ENCODE results near the gene OOSP1.
"Not testable (repeated sequence)": the region's sequence is repeated elsewhere in the genome, so short reads cannot be mapped to it uniquely, and the experiment has no call there.

The OOSP1 gene, protein sequence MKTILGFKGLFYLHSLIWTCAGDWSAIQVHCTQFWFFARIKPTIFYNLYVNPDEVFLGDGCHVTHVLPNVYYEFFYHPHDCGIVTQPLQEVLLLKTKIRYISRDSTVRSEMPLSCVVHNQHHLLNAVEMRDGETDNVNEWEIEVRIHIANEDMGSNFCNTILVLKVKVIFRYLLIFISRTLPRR

DNA sequence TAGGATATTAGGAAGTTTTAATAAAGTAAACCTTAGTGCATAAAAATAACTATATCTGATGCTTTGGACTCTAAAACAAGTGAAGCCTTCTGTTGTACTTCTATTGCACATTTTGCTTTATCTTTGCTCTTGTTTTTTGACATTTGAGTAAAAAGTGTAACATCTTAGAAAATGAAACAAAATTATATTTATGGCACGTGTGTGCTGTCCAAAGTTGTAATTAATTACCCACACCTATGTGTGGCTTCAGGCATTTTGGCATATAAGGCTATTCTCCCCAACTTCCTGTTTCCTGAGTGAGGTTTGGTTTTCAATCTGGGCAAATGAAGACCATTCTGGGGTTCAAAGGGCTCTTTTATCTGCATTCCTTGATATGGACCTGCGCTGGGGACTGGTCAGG lies at the start of gene OOSP1:
OOSP1 (plus strand) TSS at position 301 of the 400 bp plus-strand sequence; CDS start at position 324, 23 bp downstream.
- DNase-seq (ENCODE audit: low read depth), result no peak

DNA sequence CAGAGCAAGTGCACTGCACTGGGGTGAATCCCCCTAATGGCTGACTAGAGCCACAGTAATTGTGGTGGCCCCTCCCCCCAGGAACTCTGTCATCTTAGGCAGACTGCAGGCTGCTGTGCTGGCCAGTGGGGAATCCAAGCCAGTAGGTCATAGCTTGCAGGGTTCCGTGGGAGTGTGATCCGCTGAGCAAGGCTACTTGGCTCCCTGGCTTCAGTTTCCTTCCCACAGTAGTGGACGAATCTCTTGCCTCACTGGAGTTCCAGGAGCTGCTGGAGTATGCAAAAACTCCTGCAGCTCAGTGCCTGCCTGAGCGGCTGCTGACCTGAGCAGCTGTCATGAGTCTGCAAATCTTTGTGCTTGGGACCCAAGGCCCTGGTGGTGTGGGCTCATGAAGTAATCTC lies 46.5 kb upstream of the OOSP1 start:
- DNase-seq (ENCODE audit: low read depth), result no peak

DNA sequence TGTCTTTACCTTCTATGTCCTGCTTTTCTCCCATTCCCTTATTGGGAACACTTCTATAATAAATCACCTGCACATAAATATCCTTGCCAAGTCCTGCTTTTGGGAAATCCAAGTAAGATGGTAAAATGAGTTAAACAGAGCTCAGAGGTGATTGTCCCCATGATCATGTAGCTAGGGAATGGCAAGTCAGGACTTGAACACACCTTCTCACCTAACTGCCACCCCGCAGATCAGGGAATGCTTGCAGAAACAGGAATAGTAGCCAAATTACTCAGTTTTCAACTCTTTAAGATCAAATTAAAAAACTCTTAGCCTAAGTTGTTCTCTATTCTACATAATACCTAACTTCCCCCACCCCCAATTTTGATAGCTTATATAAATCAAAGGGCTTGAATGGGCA lies 43.6 kb upstream of the OOSP1 start:
- no peak for DNase-seq (ENCODE audit: low read depth)

- no peak for DNase-seq (ENCODE audit: low read depth)
Observed at GRCh38 chr11:59898046-59898445, 40.2 kb upstream of the OOSP1 start.

DNA sequence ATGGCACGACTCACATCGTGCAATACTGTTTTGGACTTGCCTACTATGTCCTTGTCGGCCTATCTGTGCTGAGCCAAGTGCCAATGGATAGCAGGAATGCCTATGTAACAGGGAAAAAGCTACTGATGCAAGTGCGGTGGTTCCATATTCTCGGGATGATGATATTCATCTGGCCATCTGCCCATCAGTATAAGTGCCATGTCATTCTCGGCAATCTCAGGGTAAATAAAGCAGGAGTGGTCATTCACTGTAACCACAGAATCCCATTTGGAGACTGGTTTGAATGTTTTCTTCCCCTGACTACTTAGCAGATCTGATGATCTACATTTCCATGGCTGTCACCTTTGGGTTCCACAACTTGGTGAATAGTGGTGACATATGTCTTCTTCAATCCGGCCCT lies 39.6 kb upstream of the OOSP1 start:
- DNase-seq (ENCODE audit: low read depth), result no peak

GRCh38 chr11:59899532-59899931 lies 38.7 kb upstream of the OOSP1 start:
- DNase-seq (ENCODE audit: low read depth), result no peak

GRCh38 chr11:59900366-59901126 lies 37.7 kb upstream of the OOSP1 start:
- DNase-seq (ENCODE audit: low read depth), result no peak

- DNase-seq (ENCODE audit: low read depth), result no peak
Observed at GRCh38 chr11:59901306-59901705, 36.9 kb upstream of the OOSP1 start.

GRCh38 chr11:59903569-59903968 lies 34.7 kb upstream of the OOSP1 start:
- DNase-seq (ENCODE audit: low read depth), result not testable (repeated sequence)

- no peak for DNase-seq (ENCODE audit: low read depth)
Observed at GRCh38 chr11:59918480-59918879, 19.8 kb upstream of the OOSP1 start.

GRCh38 chr11:59918987-59919589 lies 19.1 kb upstream of the OOSP1 start:
- DNase-seq (ENCODE audit: low read depth), result no peak

DNA sequence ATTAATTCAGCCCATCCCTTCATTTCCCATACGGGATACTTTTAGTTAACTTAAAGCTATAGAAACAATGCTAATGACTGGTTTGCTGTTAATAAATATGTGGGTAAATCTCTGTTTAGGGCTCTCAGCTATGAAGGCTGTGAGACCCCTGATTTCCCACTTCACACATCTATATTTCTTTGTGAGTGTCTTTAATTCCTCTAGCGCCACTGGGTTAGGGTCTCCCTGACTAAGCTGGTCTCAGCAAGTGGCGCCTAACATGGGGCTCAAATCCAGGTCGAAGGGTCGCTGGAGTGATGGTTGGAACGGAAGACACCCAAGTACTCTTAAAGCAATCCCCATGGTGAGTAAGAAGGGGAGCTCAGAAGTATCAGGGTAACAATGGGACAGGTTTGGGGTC lies 14.4 kb upstream of the OOSP1 start:
- no peak for DNase-seq (ENCODE audit: low read depth)

- DNase-seq (ENCODE audit: low read depth), result no peak
Observed at GRCh38 chr11:59931688-59932087, 6.5 kb upstream of the OOSP1 start.

- DNase-seq (ENCODE audit: low read depth), result no peak
Observed at GRCh38 chr11:59938718-59939117, 486 bp downstream of the OOSP1 start.

GRCh38 chr11:59939482-59939881 lies 1.2 kb downstream of the OOSP1 start:
- DNase-seq (ENCODE audit: low read depth), result no peak

DNA sequence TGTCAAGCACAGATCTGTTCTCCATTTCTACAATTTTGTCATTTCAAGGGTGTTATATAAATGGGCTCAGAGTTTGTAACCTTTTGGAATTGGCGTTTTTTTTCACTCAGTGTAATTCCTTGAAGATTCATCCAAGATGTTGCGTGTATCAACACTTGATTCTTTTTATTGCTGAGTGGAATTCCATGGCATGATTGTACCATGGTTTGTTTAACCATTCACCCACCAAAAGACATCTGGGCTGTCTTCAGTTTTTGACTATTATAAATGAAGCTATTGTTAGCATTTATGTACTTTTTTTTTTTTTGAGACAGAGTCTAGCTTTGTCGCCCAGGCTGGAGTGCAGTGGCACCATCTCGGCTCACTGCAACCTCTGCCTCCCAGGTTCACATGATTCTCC lies 2.9 kb downstream of the OOSP1 start:
- no peak for DNase-seq (ENCODE audit: low read depth)

DNA sequence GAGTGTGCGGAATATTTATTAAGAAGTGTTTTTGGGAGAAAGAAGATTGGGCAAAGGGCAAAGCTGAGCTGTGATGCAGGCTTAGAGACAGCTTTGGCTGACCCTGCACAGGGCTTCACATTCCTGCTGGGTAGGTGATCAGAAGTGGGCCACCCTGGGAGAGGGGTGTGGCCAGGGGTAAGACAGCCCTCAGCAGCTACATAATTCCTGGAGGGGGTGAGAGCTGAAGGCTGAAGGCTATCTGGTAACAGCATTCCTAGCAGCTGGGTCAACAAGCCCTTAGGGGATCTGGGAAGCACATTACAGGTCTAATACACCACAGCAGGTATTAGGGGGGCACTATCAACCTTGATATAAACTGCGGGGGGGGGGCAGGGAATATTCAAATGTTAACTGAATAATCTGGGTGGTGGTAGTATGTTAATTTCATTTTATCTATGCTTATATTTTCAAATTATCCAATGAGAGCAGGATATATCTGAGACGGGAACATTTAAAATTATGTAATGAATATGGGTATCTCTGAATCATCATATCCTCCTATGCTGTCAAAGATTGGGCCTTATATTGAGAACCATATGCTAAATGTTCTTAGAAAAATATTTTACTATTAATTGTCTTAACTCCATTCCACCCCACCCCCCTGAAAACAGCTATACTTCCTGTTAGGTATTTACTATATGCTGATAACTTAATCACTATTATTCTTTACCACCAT lies 5.9 kb downstream of the OOSP1 start:
- no peak for DNase-seq (ENCODE audit: low read depth)

DNA sequence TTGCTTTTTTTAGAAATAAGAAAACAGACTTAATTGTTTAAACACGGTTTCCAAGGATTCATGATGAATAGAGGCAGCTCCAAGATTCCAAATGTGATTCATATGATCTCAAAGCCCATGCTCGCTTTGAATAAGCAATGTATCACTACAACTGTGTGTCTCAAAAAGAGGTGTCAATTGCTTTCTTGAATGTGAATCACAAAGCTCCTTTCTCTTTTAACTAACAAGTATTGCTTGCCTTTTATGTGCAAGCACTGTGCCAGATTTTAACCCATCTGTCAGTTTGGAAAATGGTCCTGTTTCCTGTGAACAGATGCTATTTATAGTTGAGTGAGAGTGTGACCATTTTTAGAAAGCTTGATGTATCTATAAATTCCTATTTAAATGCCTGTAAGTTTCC lies 6.5 kb downstream of the OOSP1 start:
- no peak for DNase-seq (ENCODE audit: low read depth)

- no peak for DNase-seq (ENCODE audit: low read depth)
Observed at GRCh38 chr11:59953463-59954218, 15.4 kb downstream of the OOSP1 start.

GRCh38 chr11:59954219-59954847 lies 16.1 kb downstream of the OOSP1 start:
- no peak for DNase-seq (ENCODE audit: low read depth)

DNA sequence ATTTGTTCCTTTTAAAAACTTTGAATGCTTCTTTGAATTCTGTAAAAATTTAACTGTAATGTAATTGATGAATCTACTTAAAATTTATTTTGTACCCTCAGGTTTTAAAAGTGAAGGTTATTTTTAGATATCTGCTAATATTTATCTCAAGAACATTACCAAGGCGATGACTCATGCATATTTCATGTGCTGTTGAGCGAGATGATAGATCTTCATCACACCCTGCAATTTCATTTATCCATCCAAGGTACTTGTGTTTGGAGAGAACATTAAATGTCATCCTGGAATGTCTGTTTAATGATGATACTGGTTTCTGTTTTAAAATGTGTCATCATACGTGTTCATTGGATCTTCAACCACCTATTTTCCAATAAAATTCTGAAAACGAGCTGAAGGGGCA lies 18.9 kb downstream of the OOSP1 start:
- no peak for DNase-seq (ENCODE audit: low read depth)

Measured in activated T-cell treated with anti-CD3 and anti-CD28 coated beads for 1 hour (primary cell).